ENCODE data around the gene NBEA. TPM values are rescaled to one million over a fixed set of nuclear protein-coding genes. Genes with fewer than 3 reads are reported as not detected.

The NBEA gene
- total and polyA plus RNA-seq, 8 donors = 5.9 to 14.1 (median 11.3) TPM

GRCh38 chr13:35379663-35380062 is 437.6 kb downstream of the NBEA start:
- DNase-seq (no peak), ATAC-seq (no peak)
- Histone ChIP-seq H3K27ac (no peak overlapping the region), H3K4me1 (no peaks in the 10 kb centered on the region), H3K4me3 (no peak overlapping the region), H3K36me3 (no peaks in the 10 kb centered on the region), H3K27me3 (no peaks in the 10 kb centered on the region), H3K9me3 (peaks cover 0 to 3% of the 10 kb centered on the region in 2 donors)
- intact Hi-C loops (cut with DNase I) = no loop called here
- no peak for TF ChIP-seq CTCF (IDR thresholded peaks at IDR 0.05)

GRCh38 chr13:35387682-35388250 is 445.7 kb downstream of the NBEA start:
- ATAC-seq (no peak), DNase-seq (no peak)
- Histone ChIP-seq H3K9me3 (peaks cover 0 to 4% of the 10 kb centered on the region in 2 donors), H3K4me3 (no peak overlapping the region), H3K27ac (no peak overlapping the region), H3K36me3 (no peaks in the 10 kb centered on the region), H3K27me3 (no peaks in the 10 kb centered on the region), H3K4me1 (no peaks in the 10 kb centered on the region)
- TF ChIP-seq CTCF (IDR thresholded peaks at IDR 0.05) = no peak
- intact Hi-C loops (cut with DNase I) = no loop called here

DNA sequence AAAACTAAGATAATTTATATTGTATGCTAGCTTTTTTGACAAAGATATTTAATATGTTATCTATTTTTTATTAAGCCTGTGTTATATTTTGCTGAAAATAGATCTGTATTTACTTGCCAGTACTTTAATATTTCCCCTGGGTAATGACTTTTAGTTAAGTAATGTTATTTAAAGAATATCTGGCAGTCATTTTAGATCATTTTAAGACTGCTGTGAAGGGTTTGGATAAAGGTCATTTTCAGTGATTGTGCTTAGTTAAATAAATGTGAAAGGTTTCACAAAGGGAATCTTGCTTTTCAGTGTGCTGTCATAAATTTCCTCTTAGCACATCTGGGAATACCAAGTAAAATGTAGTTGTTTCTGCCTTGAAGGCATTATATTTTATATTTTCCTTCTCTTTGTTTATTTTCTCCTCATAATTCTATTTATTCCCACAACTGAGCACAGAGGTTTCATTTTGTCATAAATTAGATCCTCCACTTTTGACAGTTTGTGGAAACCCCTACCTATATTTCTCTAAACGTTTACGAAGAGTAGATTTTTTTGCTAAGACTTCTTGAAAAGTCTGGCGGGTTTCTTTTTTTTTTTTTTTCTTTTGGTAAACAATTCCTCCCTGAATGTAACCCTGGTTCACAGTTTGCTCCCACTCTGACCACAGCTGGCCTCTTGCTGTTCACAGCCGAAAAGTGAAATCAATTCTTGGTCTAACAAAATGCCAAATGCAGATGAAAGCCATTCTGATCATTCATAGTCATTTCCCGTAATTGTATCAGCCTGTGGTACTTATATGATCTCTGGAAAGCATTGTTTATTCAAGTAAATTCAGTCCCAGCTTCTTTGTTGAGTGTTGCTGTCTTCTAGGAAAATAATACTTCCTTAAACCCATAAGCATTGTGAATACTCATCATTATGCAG is 446.6 kb downstream of the NBEA start:
- no peak for TF ChIP-seq CTCF (IDR thresholded peaks at IDR 0.05)
- no peak overlapping the region for H3K4me3 ChIP-seq
- DNase-seq (peak in 2 of 4 donors; percentile 11 to 14), ATAC-seq (no peak)
- no peak overlapping the region for H3K27ac ChIP-seq
- no peaks in the 10 kb centered on the region for H3K27me3 ChIP-seq
- no peaks in the 10 kb centered on the region for H3K4me1 ChIP-seq
- no peaks in the 10 kb centered on the region for H3K36me3 ChIP-seq
- intact Hi-C loops (cut with DNase I) = no loop called here
- peaks cover 0 to 4% of the 10 kb centered on the region in 2 donors for H3K9me3 ChIP-seq

GRCh38 chr13:35389535-35389934 is 447.5 kb downstream of the NBEA start:
- no peaks in the 10 kb centered on the region for H3K36me3 ChIP-seq
- ATAC-seq (no peak), DNase-seq (no peak)
- no peak for TF ChIP-seq CTCF (IDR thresholded peaks at IDR 0.05)
- no peaks in the 10 kb centered on the region for H3K4me1 ChIP-seq
- H3K4me3 ChIP-seq = no peak overlapping the region
- H3K27ac ChIP-seq = no peak overlapping the region
- intact Hi-C loops (cut with DNase I) = no loop called here
- peaks cover 0 to 3% of the 10 kb centered on the region in 2 donors for H3K9me3 ChIP-seq
- no peaks in the 10 kb centered on the region for H3K27me3 ChIP-seq

GRCh38 chr13:35392768-35393167 is 450.7 kb downstream of the NBEA start:
- Histone ChIP-seq H3K4me3 (no peak overlapping the region), H3K9me3 (no peaks in the 10 kb centered on the region), H3K4me1 (no peaks in the 10 kb centered on the region), H3K27ac (no peak overlapping the region), H3K27me3 (no peaks in the 10 kb centered on the region), H3K36me3 (no peaks in the 10 kb centered on the region)
- intact Hi-C loops (cut with DNase I) = no loop called here
- no peak for TF ChIP-seq CTCF (IDR thresholded peaks at IDR 0.05)
- ATAC-seq = no peak
- DNase-seq = no peak
